GM18907 (cell line): ENCODE measurements around the gene NUMA1.

ENCODE experiments used
- ATAC-seq: cut with Tn5 transposase; IDR thresholded peaks from one replicate; pipeline ENCODE4 v1.9.1; 2021; ENCODE audit warnings: mild to moderate bottlenecking, moderate library complexity; ENCODE audit not compliant: unreplicated experiment

NUMA1 gene

DNA sequence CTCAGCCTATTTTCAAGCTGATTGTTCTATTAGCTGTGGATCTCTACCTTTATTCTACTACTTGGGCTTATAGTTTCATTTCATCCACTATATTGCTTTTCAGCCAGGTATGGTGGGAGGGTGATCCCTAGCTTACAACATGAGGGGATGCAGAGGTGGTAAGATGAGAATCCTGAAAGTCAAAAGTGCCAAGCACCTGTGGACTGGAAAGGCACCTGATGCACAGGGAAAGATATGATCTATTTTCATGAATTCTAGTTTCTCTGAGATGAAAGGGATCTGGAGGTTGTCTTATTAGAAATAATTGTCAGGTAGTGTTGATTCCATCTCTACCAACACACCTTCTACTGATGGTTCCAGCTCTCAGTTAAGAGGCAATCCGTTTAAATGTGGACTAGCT, 103.3 kb downstream of the NUMA1 start:
- no peak for ATAC-seq

DNA sequence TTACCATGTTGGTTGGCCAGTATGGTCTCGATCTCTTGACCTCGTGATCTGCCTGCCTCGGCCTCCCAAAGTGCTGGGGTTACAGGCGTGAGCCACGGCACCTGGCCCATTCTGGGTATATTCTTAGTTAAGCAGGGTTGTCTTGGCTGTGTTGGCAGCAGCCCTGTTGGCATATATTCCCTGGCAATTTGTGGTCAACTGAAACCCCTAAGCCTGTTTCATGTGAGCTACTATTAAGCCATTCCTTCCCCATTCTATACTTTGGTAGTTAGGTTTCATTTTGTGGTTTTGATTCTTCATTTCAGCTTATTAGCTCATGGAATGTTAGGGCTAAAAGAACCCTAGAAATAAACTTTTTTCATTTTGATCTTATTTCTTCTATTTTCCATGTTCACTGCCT, 103.8 kb downstream of the NUMA1 start:
- no peak for ATAC-seq

DNA sequence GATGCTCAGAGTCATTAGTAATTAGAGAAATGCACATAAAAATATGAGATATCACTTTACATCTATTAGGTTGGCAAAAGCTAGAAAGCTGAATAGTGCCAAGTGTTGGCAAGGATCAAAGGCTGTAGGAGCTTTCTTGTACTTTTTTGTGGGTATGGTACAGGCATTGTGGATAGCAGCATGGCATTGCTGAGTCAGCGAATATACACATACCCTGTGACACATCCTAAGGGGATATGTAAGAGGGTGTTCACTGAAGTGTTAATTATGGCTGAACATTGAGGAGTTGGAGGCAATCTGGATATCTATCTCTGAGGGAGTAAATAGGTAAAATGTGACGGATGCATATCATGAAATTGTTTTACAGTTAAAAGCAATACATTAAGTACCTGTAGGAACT, 108.7 kb downstream of the NUMA1 start:
- ATAC-seq: no peak

DNA sequence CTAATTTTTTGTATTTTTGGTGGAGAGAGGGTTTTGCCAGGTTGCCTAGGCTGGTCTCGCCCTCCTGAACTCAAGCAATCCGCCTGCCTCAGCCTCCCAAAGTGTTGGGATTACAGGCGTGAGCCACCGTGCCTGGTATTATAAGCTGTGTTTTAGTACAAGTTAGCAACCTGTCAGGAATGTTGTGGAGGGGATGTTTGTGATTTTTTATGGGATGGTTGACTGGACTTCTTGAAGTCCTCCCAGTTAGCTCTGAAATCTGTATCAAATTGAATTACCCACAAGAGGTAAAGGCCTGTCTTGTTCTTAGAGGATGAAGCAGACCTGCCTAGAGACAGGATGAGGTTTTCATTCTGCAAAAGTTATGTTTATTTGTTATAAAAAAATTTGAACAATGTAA, 115.7 kb downstream of the NUMA1 start:
- no peak for ATAC-seq

DNA sequence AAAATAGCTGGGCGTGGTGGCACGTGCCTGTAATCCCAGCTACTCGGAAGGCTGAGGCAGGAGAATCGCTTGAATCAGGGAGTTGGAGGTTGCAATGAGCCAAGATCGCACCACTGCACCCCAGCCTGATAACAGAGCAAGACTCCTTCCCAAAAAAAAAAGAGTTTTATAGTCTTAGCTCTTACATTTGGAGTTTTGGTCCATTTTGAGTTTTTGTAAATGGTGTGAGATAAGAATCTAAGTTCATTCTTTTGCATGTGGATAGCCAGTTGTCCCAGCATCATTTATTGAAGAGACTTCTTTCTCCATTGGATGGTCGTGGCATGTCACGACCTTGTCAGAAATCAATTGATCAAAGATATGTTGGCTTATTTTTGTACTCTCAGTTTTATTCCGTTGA, 116.9 kb downstream of the NUMA1 start:
- no peak for ATAC-seq

DNA sequence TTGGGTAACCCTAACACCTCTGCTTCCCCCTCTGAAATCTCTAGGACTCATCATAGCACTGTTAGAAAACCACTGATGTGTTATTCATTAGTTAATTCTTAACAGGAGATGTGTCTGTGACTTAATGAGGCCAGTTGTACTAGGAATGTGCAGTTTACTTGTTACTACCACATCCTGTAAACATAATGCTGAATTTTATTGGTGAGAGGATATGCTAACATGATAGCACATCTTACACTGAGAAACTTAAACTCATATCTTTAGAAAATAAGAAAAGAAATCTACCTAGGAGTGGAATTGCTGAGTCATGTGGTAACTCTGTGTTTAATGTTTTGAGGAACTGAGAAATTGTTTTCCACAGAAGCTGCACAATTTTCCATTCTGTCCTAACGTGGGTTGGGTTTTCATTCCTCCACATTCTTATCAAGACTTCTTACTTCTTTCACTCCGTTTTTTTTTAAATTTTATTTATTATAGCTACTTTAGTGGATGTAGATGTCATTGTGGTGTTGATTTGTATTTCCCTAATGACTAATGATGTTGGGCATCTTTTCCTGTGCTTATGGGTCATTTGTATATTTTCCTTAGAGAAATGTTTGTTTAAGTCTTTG, 117.8 kb downstream of the NUMA1 start:
- peak; percentile 74 for ATAC-seq

DNA sequence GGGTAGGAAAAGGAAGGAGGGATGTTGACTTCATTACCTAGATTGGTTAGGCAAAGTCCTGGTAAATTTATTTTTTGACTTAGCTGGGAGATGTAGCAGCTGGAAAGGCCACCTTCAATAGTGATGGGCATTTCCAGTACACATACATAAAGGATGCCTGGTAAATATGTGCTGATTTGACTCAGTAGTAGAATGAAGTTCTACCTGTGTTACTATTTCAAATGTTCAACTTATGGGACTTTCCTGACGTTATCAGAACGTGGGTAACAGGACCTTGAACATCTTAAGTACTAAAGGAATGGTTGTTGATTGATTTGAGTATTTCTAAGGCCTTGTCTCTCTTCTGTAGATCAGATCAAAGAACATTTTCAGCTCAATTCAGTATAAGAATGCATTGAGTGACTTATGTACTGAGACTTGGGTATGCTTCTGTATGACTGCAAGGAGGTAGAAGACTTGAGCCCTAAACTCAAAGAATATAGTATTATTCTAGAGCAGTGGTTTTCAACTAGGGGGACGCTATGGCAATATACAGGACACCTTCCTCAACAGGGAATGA, 124.4 kb downstream of the NUMA1 start:
- no peak for ATAC-seq
